ENCODE measurements around the gene DIABLO. TPM values are rescaled to one million over a fixed set of nuclear protein-coding genes. Genes with fewer than 3 reads are reported as not detected.

Gene DIABLO
- total RNA-seq, 1 experiment from 2014 or later: 60.1 TPM

- Histone ChIP-seq H3K9me2 (ENCODE audit: insufficient read depth) (no peaks in the 10 kb centered on the region), H3K79me2 (ENCODE audit: insufficient read depth, low read length) (no peaks in the 10 kb centered on the region), H3K9ac (ENCODE audit: low read length) (no peak overlapping the region), H3K27me3 (ENCODE audit: insufficient read depth, low read length) (no peaks in the 10 kb centered on the region; the same call in 1 of the 2 replicates), H3K36me3 (ENCODE audit: control insufficient read depth in 1 of 2, insufficient read depth in 2 of 2, low read length in 2 of 2) (no peaks in the 10 kb centered on the region), H3K4me2 (ENCODE audit: low read length) (no peak overlapping the region), H4K20me1 (ENCODE audit: insufficient read depth) (no peaks in the 10 kb centered on the region), H3K9me3 (ENCODE audit: control insufficient read depth in 1 of 2, insufficient read depth in 1 of 2, low read depth in 1 of 2, low read length in 2 of 2) (no peaks in the 10 kb centered on the region), H3K4me1 (ENCODE audit: control insufficient read depth in 1 of 2, insufficient read depth in 2 of 2, low read length in 2 of 2) (no peaks in the 10 kb centered on the region), H3K4me3 (replicated peaks in 1 of 2; ENCODE audit: low read depth in 1 of 2, low read length in 2 of 2) (no peak overlapping the region), H3K27ac (ENCODE audit: low read depth, low read length) (no peak overlapping the region), H2AFZ (ENCODE audit: low read depth, low read length, poor library complexity, severe bottlenecking) (no peak overlapping the region)
- ChIA-PET CTCF (no interaction called here), POLR2A (no interaction called here), RAD21 (ENCODE audit: low non-redundant PET in 1 of 2, low total read pairs in 2 of 2, uncharacterized antibody in 2 of 2, unreplicated experiment in 2 of 2) (no interaction called here)
- intact Hi-C loops (cut with micrococcal nuclease): no loop called here
- DNase-seq (ENCODE audit: low read depth, low spot score) (no peak), ATAC-seq (no peak)
- BruUV-seq (replicated peaks): no TSS peak
- TF ChIP-seq POLR2AphosphoS5 (IDR thresholded peaks at IDR 0.05; ENCODE audit: low read depth, low read length) (no peak), ELF1 (IDR thresholded peaks at IDR 0.05; ENCODE audit: borderline replicate concordance, low read depth) (no peak), EZH2phosphoT487 (IDR thresholded peaks at IDR 0.05; ENCODE audit: borderline replicate concordance) (no peak), YY1 (IDR thresholded peaks at IDR 0.05; ENCODE audit: extremely low read depth, insufficient replicate concordance, low read depth, low read length) (no peak), JUND (IDR thresholded peaks at IDR 0.05) (no peak), FOSL1 (IDR thresholded peaks at IDR 0.05; ENCODE audit: low read depth) (no peak)
These were observed 64.2 kb downstream of the DIABLO start for GRCh38 chr12:122161682-122162081.

- no peak overlapping the region for H3K4me3 ChIP-seq (replicated peaks in 1 of 2; ENCODE audit: low read depth in 1 of 2, low read length in 2 of 2)
- no peaks in the 10 kb centered on the region for H3K9me3 ChIP-seq (ENCODE audit: control insufficient read depth in 1 of 2, insufficient read depth in 1 of 2, low read depth in 1 of 2, low read length in 2 of 2)
- RAD21 ChIA-PET (ENCODE audit: low non-redundant PET in 1 of 2, low total read pairs in 2 of 2, uncharacterized antibody in 2 of 2, unreplicated experiment in 2 of 2): interaction anchor here in 1 of 2 experiments (0.6 kb wide), 1 partner anchor 30 kb away, joined by 3 read pairs; no protein-coding TSS in a partner anchor
- TF ChIP-seq MAX (IDR thresholded peaks at IDR 0.05) (no peak), POLR2AphosphoS5 (IDR thresholded peaks at IDR 0.05; ENCODE audit: low read depth, low read length) (no peak), ZNF274 (IDR thresholded peaks at IDR 0.05; ENCODE audit: low read depth, low read length) (no peak), EGR1 (IDR thresholded peaks at IDR 0.05; ENCODE audit: low read depth) (no peak), CEBPB (IDR thresholded peaks at IDR 0.05; ENCODE audit: low read depth) (no peak), YY1 (IDR thresholded peaks at IDR 0.05; ENCODE audit: extremely low read depth, insufficient replicate concordance, low read depth, low read length) (no peak), FOSL1 (IDR thresholded peaks at IDR 0.05; ENCODE audit: low read depth) (no peak), ZFX (IDR thresholded peaks at IDR 0.05) (no peak), TCF7L2 (IDR thresholded peaks at IDR 0.05; ENCODE audit: borderline replicate concordance, extremely low read depth, insufficient read depth, insufficient read length) (no peak)
- TF ChIP-seq, protein P1, sequence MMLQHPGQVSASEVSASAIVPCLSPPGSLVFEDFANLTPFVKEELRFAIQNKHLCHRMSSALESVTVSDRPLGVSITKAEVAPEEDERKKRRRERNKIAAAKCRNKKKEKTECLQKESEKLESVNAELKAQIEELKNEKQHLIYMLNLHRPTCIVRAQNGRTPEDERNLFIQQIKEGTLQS (IDR thresholded peaks at IDR 0.05): no peak
- ATAC-seq (no peak), DNase-seq (ENCODE audit: low read depth, low spot score) (no peak)
- H3K36me3 ChIP-seq (ENCODE audit: control insufficient read depth in 1 of 2, insufficient read depth in 2 of 2, low read length in 2 of 2): no peaks in the 10 kb centered on the region
- no peaks in the 10 kb centered on the region for H3K4me1 ChIP-seq (ENCODE audit: control insufficient read depth in 1 of 2, insufficient read depth in 2 of 2, low read length in 2 of 2)
- no peaks in the 10 kb centered on the region for H3K9me2 ChIP-seq (ENCODE audit: insufficient read depth)
- H3K79me2 ChIP-seq (ENCODE audit: insufficient read depth, low read length): no peaks in the 10 kb centered on the region
- intact Hi-C loops (cut with micrococcal nuclease): no loop called here
- H3K27ac ChIP-seq (ENCODE audit: low read depth, low read length): no peak overlapping the region
- no peaks in the 10 kb centered on the region for H4K20me1 ChIP-seq (ENCODE audit: insufficient read depth)
- BruUV-seq (replicated peaks): no TSS peak
- POLR2A ChIA-PET: no interaction called here
- CTCF ChIA-PET: no interaction called here
- H3K4me2 ChIP-seq (ENCODE audit: low read length): no peak overlapping the region
- no peaks in the 10 kb centered on the region for H3K27me3 ChIP-seq (ENCODE audit: insufficient read depth, low read length)
- no peak overlapping the region for H3K9ac ChIP-seq (ENCODE audit: low read length)
- H2AFZ ChIP-seq (ENCODE audit: low read depth, low read length, poor library complexity, severe bottlenecking): no peak overlapping the region
These were observed 65.1 kb downstream of the DIABLO start for GRCh38 chr12:122160761-122161160.

All from HCT116 (cell line).